Thoracic aorta (tissue), 2 donors: ENCODE data around the gene METTL22. TPM values are rescaled to one million over a fixed set of nuclear protein-coding genes. Genes with fewer than 3 reads are reported as not detected.

Experiments
- ATAC-seq: fragments of 150-250 bp; one replicate; pipeline ENCODE4 v1.8.0; 2017; ENCODE audit warnings: low read depth; ENCODE audit not compliant: insufficient number of reproducible peaks, low FRiP score
- DNase-seq: peaks from one replicate; pipeline ENCODE4 v3.0.0-alpha.2; 2020; ENCODE audit warnings: low spot score
- H3K27ac ChIP-seq, 2 donors: fragments of 200-600 bp; sonication (generic); 1 replicate in 1 of 2; 2 replicates in 1 of 2; pipeline ENCODE4 v1.5.1; 2016; ENCODE audit warnings: mild to moderate bottlenecking in 2 of 2, moderate library complexity in 2 of 2
- H3K27me3 ChIP-seq: fragments of 200-600 bp; sonication (generic); replicated peaks from 2 replicates; pipeline ENCODE4 v1.6.0; 2016; ENCODE audit warnings: mild to moderate bottlenecking; ENCODE audit not compliant: insufficient read depth
- H3K36me3 ChIP-seq: fragments of 200-600 bp; sonication (generic); one replicate; pipeline ENCODE4 v1.5.1; 2016
- H3K4me1 ChIP-seq, 2 donors: fragments of 200-600 bp; sonication (generic); 1 replicate in 1 of 2; 2 replicates in 1 of 2; pipeline versions ENCODE4 v1.5.1 to v1.6.0; 2016; ENCODE audit warnings: low read depth in 2 of 2, mild to moderate bottlenecking in 1 of 2; ENCODE audit not compliant: control insufficient read depth in 1 of 2
- H3K4me3 ChIP-seq: fragments of 200-600 bp; sonication (generic); 2 replicates; pipeline ENCODE4 v1.5.1; 2016; ENCODE audit warnings: mild to moderate bottlenecking
- H3K9me3 ChIP-seq: fragments of 200-600 bp; sonication (generic); 2 replicates; pipeline ENCODE4 v1.5.1; 2016
- CTCF ChIP-seq: fragments of 200-600 bp; sonication (generic); IDR thresholded peaks from one replicate; pipeline ENCODE4 v1.5.1; 2019; ENCODE audit warnings: antibody characterized with exemption
- total RNA-seq, 2 donors: library from RNA; depleted of rRNA; stranded (reverse); fragments of >200 nt; gene quantifications; one replicate each; pipeline versions ENCODE4 v1.1.0 to v1.2.3, GENCODE V29; 2016

Gene METTL22
- total RNA-seq, 2 donors from 2014 or later = 19.6 to 34.6 TPM

GRCh38 chr16:8678068-8678927, 56.8 kb downstream of the METTL22 start:
- no peaks in the 10 kb centered on the region for H3K9me3 ChIP-seq
- ATAC-seq = no peak
- H3K27me3 ChIP-seq = no peaks in the 10 kb centered on the region
- TF ChIP-seq CTCF = no peak
- DNase-seq = no peak
- H3K27ac ChIP-seq = no peak overlapping the region
- H3K4me3 ChIP-seq = no peak overlapping the region
- peaks cover 5 to 12% of the 10 kb centered on the region in 2 donors for H3K4me1 ChIP-seq
- H3K36me3 ChIP-seq = no peaks in the 10 kb centered on the region

GRCh38 chr16:8679151-8679550, 57.7 kb downstream of the METTL22 start:
- Histone ChIP-seq H3K4me1 (peaks cover 5 to 12% of the 10 kb centered on the region in 2 donors), H3K27ac (no peak overlapping the region), H3K9me3 (no peaks in the 10 kb centered on the region), H3K27me3 (no peaks in the 10 kb centered on the region), H3K36me3 (no peaks in the 10 kb centered on the region), H3K4me3 (no peak overlapping the region)
- ATAC-seq = no peak
- TF ChIP-seq CTCF = no peak
- no peak for DNase-seq

DNA sequence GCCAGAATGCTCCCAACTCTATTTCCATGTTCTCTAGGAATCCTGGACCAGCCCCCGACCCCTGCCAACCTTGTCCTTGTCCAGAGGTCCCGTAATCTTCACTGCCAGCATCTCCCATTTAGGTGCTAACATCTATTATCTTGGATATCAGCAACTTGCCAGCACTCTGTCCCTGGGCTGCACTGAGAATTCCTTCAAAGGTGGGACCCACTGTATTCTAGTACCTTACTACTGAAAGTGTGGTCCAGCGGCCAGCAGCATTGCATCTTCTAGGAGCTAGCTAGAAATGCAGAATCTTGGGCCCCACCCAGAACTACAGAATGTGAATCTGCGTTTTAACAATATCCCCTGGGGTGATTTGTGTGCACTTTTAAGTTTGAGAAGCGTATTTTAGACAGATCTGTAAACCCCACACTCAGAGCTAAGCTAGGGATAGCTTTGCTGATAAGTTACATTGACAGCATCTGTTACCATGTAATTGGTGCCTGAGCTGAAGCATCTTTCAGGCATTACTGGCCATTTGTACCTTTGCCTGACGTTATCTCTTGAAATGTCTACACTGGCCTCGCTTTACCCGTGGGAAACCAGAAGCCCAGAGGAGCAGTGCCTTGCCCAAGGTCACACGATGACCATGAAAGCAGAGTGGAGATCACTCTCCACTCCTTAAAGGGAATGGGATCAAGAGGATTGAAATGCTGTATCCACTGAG, 61.2 kb downstream of the METTL22 start:
- ATAC-seq = no peak
- TF ChIP-seq CTCF = no peak

GRCh38 chr16:8683640-8684039, 62.1 kb downstream of the METTL22 start:
- Histone ChIP-seq H3K36me3 (no peaks in the 10 kb centered on the region), H3K4me3 (no peak overlapping the region), H3K9me3 (no peaks in the 10 kb centered on the region), H3K27ac (no peak overlapping the region), H3K27me3 (no peaks in the 10 kb centered on the region), H3K4me1 (no peaks in the 10 kb centered on the region)
- TF ChIP-seq CTCF = no peak
- ATAC-seq (no peak), DNase-seq (no peak)

More for the DNA sequence above, 61.2 kb downstream of the METTL22 start:
- H3K27ac ChIP-seq = no peak overlapping the region
- H3K27me3 ChIP-seq = no peaks in the 10 kb centered on the region
- DNase-seq = no peak
- H3K4me3 ChIP-seq = no peak overlapping the region
- H3K36me3 ChIP-seq = no peaks in the 10 kb centered on the region
- H3K4me1 ChIP-seq = no peaks in the 10 kb centered on the region
- H3K9me3 ChIP-seq = no peaks in the 10 kb centered on the region

DNA sequence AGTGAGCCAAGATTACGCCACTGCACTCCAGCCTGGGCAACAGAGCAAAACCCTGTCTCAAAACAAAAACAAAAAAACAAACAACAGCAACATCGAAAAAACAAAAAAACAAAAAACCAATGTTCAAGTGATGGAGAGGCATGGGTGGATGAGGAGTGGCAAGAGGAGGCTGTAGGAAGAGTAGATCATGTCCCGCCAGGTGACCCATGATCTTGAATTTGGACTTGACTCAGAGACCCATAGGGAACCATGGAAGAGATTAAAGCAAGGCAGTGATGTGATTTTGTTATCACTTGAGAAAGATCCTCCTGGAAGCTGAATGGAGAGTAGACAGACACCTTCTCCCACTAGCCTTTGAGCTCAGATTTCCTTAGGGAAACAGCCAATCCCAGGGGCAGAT, 64.1 kb downstream of the METTL22 start:
- Histone ChIP-seq H3K4me3 (no peak overlapping the region), H3K4me1 (no peaks in the 10 kb centered on the region), H3K27me3 (no peaks in the 10 kb centered on the region), H3K36me3 (no peaks in the 10 kb centered on the region), H3K27ac (no peak overlapping the region), H3K9me3 (peaks cover 13% of the 10 kb centered on the region)
- TF ChIP-seq CTCF = no peak
- ATAC-seq = no peak
- no peak for DNase-seq
